GM23338 (cell line): ENCODE results near the gene USP49. TPM values are rescaled to one million over a fixed set of nuclear protein-coding genes. Genes with fewer than 3 reads are reported as not detected.

ENCODE experiments used
- ATAC-seq: fragments of 200-7000 bp; cut with Tn5 transposase; 3 replicates; pipeline ENCODE4 v1.9.1; 2020
- DNase-seq: peaks from one replicate; pipeline ENCODE4 v3.0.0-alpha.2; 2015; ENCODE audit warnings: low spot score
- H2AFZ ChIP-seq: fragments of 200-600 bp; sonication (generic); 2 replicates; pipeline ENCODE4 v1.8.0; 2016; ENCODE audit warnings: antibody characterized with exemption, mild to moderate bottlenecking, moderate library complexity
- H3F3A ChIP-seq: fragments of 200-600 bp; sonication (generic); replicated peaks from 2 replicates; pipeline ENCODE4 v1.8.0; 2017; ENCODE audit warnings: antibody characterized with exemption, mixed run types, low read depth
- H3K27ac ChIP-seq: fragments of 200-600 bp; sonication (generic); 2 replicates; pipeline ENCODE4 v1.6.1; 2016; ENCODE audit warnings: low read depth
- H3K27me3 ChIP-seq: fragments of 200-600 bp; sonication (generic); 2 replicates; pipeline ENCODE4 v1.8.0; 2016; ENCODE audit warnings: mild to moderate bottlenecking, mixed run types, moderate library complexity; ENCODE audit not compliant: insufficient read depth
- H3K36me3 ChIP-seq: fragments of 200-600 bp; sonication (generic); 2 replicates; pipeline ENCODE4 v1.8.0; 2016; ENCODE audit warnings: mild to moderate bottlenecking; ENCODE audit not compliant: insufficient read depth
- H3K4me1 ChIP-seq: fragments of 200-600 bp; sonication (generic); 2 replicates; pipeline ENCODE4 v1.8.0; 2016; ENCODE audit warnings: mild to moderate bottlenecking, moderate library complexity; ENCODE audit not compliant: insufficient read depth
- H3K4me2 ChIP-seq: fragments of 200-600 bp; sonication (generic); 2 replicates; pipeline ENCODE4 v1.7.1; 2017; ENCODE audit warnings: mixed run types
- H3K4me3 ChIP-seq: fragments of 200-600 bp; sonication (generic); 2 replicates; pipeline ENCODE4 v1.6.1; 2016; ENCODE audit warnings: mixed run types
- H3K79me2 ChIP-seq: fragments of 200-600 bp; sonication (generic); replicated peaks from 2 replicates; pipeline ENCODE4 v1.8.0; 2017; ENCODE audit warnings: mild to moderate bottlenecking; ENCODE audit not compliant: insufficient read depth
- H3K9me2 ChIP-seq: fragments of 200-600 bp; sonication (generic); 2 replicates; pipeline ENCODE4 v1.8.0; 2017; ENCODE audit not compliant: insufficient read depth
- H4K20me1 ChIP-seq: fragments of 200-600 bp; sonication (generic); replicated peaks from 2 replicates; pipeline ENCODE4 v1.8.0; 2017; ENCODE audit warnings: mild to moderate bottlenecking; ENCODE audit not compliant: insufficient read depth
- H3K27ac Mint-ChIP-seq: 2 replicates; pipeline ENCODE4 v1.8.0; 2020; ENCODE audit warnings: inconsistent platforms, mild to moderate bottlenecking, moderate library complexity, mixed read lengths
- H3K27me3 Mint-ChIP-seq: 3 replicates; pipeline ENCODE4 v1.8.0; 2022; ENCODE audit warnings: low read depth, mild to moderate bottlenecking, moderate library complexity, mixed read lengths, inconsistent platforms; ENCODE audit not compliant: insufficient read depth, poor library complexity
- H3K36me3 Mint-ChIP-seq: 3 replicates; pipeline ENCODE4 v1.8.0; 2021; ENCODE audit warnings: low read depth, mild to moderate bottlenecking, inconsistent platforms, moderate library complexity, mixed read lengths
- H3K4me1 Mint-ChIP-seq: 3 replicates; pipeline ENCODE4 v1.8.0; 2020; ENCODE audit warnings: mild to moderate bottlenecking, inconsistent platforms, mixed read lengths
- H3K4me3 Mint-ChIP-seq: 3 replicates; pipeline ENCODE4 v1.8.0; 2021; ENCODE audit warnings: moderate library complexity, mild to moderate bottlenecking, inconsistent platforms, mixed read lengths
- H3K9me3 Mint-ChIP-seq: 3 replicates; pipeline ENCODE4 v1.8.0; 2020; ENCODE audit warnings: moderate library complexity, mild to moderate bottlenecking, inconsistent platforms, mixed read lengths
- CREB1 ChIP-seq: fragments of 250-450 bp; sonication (Bioruptor Pico); IDR thresholded peaks from 2 replicates; pipeline ENCODE4 v1.5.0; 2020; ENCODE audit warnings: low read depth, mild to moderate bottlenecking, moderate library complexity
- EZH2 ChIP-seq: fragments of 200-600 bp; sonication (generic); IDR thresholded peaks from one replicate; pipeline ENCODE4 v1.8.0; 2017; ENCODE audit warnings: antibody characterized with exemption, mild to moderate bottlenecking, low read depth; ENCODE audit not compliant: unreplicated experiment
- EZH2phosphoT487 ChIP-seq: fragments of 200-600 bp; sonication (generic); IDR thresholded peaks from one replicate; pipeline ENCODE4 v1.8.1; 2018; ENCODE audit warnings: antibody characterized with exemption; ENCODE audit not compliant: unreplicated experiment
- JUNB ChIP-seq: IDR thresholded peaks from one replicate; pipeline ENCODE4 v1.6.1; 2016; ENCODE audit warnings: antibody characterized with exemption; ENCODE audit not compliant: unreplicated experiment
- POLR2AphosphoS5 ChIP-seq: IDR thresholded peaks from 2 replicates; pipeline ENCODE4 v1.6.1; 2016; ENCODE audit warnings: antibody characterized with exemption, low read depth
- STAT1 ChIP-seq: IDR thresholded peaks from one replicate; pipeline ENCODE4 v1.6.1; 2016; ENCODE audit warnings: antibody characterized with exemption; ENCODE audit not compliant: unreplicated experiment
- ZNF114 ChIP-seq: fragments of 250-450 bp; sonication (Bioruptor Pico); IDR thresholded peaks from 2 replicates; pipeline ENCODE4 v1.5.0; 2020; ENCODE audit warnings: mild to moderate bottlenecking, moderate library complexity
- ZNF331 ChIP-seq: fragments of 250-450 bp; sonication (Bioruptor Pico); IDR thresholded peaks from 2 replicates; pipeline ENCODE4 v1.5.0; 2020; ENCODE audit warnings: low read depth, mild to moderate bottlenecking, moderate library complexity
- polyA plus RNA-seq: library from polyadenylated mRNA; unstranded; fragments of >200 nt; fragmentation: Nextera tagmentation; extraction: Ambion mirVana; gene quantifications from 2 replicates; pipeline ENCODE4 v1.2.1, GENCODE V29; 2016
- total RNA-seq: library from RNA; depleted of rRNA; stranded (reverse); fragments of >200 nt; shearing (Covaris generic); gene quantifications from 2 replicates; pipeline ENCODE4 v1.2.3, GENCODE V29; 2014
- TF ChIP-seq, protein P1 (sequence below): fragments of 250-450 bp; sonication (Bioruptor Pico); IDR thresholded peaks from 2 replicates; pipeline ENCODE4 v1.5.0; 2020; ENCODE audit warnings: mild to moderate bottlenecking, moderate library complexity
- TF ChIP-seq, protein P2 (sequence below): IDR thresholded peaks from one replicate; pipeline ENCODE4 v1.6.1; 2018; ENCODE audit warnings: antibody characterized with exemption; ENCODE audit not compliant: unreplicated experiment

USP49 gene
- total and polyA plus RNA-seq, 2 experiments from 2014 or later = 5.9 to 21.5 TPM

- TF ChIP-seq EZH2 (no peak), EZH2phosphoT487 (no peak), JUNB (no peak), ZNF331 (CRISPR knock-in tag) (no peak), POLR2AphosphoS5 (no peak), CREB1 (CRISPR knock-in tag) (no peak), STAT1 (no peak), ZNF114 (CRISPR knock-in tag) (no peak)
- TF ChIP-seq, protein P1, sequence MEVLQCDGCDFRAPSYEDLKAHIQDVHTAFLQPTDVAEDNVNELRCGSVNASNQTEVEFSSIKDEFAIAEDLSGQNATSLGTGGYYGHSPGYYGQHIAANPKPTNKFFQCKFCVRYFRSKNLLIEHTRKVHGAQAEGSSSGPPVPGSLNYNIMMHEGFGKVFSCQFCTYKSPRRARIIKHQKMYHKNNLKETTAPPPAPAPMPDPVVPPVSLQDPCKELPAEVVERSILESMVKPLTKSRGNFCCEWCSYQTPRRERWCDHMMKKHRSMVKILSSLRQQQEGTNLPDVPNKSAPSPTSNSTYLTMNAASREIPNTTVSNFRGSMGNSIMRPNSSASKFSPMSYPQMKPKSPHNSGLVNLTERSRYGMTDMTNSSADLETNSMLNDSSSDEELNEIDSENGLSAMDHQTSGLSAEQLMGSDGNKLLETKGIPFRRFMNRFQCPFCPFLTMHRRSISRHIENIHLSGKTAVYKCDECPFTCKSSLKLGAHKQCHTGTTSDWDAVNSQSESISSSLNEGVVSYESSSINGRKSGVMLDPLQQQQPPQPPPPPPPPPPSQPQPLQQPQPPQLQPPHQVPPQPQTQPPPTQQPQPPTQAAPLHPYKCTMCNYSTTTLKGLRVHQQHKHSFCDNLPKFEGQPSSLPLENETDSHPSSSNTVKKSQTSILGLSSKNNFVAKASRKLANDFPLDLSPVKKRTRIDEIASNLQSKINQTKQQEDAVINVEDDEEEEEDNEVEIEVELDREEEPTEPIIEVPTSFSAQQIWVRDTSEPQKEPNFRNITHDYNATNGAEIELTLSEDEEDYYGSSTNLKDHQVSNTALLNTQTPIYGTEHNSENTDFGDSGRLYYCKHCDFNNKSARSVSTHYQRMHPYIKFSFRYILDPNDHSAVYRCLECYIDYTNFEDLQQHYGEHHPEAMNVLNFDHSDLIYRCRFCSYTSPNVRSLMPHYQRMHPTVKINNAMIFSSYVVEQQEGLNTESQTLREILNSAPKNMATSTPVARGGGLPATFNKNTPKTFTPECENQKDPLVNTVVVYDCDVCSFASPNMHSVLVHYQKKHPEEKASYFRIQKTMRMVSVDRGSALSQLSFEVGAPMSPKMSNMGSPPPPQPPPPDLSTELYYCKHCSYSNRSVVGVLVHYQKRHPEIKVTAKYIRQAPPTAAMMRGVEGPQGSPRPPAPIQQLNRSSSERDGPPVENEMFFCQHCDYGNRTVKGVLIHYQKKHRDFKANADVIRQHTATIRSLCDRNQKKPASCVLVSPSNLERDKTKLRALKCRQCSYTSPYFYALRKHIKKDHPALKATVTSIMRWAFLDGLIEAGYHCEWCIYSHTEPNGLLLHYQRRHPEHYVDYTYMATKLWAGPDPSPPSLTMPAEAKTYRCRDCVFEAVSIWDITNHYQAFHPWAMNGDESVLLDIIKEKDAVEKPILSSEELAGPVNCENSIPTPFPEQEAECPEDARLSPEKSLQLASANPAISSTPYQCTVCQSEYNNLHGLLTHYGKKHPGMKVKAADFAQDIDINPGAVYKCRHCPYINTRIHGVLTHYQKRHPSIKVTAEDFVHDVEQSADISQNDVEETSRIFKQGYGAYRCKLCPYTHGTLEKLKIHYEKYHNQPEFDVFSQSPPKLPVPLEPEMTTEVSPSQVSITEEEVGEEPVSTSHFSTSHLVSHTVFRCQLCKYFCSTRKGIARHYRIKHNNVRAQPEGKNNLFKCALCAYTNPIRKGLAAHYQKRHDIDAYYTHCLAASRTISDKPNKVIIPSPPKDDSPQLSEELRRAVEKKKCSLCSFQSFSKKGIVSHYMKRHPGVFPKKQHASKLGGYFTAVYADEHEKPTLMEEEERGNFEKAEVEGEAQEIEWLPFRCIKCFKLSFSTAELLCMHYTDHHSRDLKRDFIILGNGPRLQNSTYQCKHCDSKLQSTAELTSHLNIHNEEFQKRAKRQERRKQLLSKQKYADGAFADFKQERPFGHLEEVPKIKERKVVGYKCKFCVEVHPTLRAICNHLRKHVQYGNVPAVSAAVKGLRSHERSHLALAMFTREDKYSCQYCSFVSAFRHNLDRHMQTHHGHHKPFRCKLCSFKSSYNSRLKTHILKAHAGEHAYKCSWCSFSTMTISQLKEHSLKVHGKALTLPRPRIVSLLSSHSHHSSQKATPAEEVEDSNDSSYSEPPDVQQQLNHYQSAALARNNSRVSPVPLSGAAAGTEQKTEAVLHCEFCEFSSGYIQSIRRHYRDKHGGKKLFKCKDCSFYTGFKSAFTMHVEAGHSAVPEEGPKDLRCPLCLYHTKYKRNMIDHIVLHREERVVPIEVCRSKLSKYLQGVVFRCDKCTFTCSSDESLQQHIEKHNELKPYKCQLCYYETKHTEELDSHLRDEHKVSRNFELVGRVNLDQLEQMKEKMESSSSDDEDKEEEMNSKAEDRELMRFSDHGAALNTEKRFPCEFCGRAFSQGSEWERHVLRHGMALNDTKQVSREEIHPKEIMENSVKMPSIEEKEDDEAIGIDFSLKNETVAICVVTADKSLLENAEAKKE (CRISPR knock-in tag) = no peak
- TF ChIP-seq, protein P2, sequence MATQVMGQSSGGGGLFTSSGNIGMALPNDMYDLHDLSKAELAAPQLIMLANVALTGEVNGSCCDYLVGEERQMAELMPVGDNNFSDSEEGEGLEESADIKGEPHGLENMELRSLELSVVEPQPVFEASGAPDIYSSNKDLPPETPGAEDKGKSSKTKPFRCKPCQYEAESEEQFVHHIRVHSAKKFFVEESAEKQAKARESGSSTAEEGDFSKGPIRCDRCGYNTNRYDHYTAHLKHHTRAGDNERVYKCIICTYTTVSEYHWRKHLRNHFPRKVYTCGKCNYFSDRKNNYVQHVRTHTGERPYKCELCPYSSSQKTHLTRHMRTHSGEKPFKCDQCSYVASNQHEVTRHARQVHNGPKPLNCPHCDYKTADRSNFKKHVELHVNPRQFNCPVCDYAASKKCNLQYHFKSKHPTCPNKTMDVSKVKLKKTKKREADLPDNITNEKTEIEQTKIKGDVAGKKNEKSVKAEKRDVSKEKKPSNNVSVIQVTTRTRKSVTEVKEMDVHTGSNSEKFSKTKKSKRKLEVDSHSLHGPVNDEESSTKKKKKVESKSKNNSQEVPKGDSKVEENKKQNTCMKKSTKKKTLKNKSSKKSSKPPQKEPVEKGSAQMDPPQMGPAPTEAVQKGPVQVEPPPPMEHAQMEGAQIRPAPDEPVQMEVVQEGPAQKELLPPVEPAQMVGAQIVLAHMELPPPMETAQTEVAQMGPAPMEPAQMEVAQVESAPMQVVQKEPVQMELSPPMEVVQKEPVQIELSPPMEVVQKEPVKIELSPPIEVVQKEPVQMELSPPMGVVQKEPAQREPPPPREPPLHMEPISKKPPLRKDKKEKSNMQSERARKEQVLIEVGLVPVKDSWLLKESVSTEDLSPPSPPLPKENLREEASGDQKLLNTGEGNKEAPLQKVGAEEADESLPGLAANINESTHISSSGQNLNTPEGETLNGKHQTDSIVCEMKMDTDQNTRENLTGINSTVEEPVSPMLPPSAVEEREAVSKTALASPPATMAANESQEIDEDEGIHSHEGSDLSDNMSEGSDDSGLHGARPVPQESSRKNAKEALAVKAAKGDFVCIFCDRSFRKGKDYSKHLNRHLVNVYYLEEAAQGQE = no peak
- DNase-seq = no peak
- H3K4me1 ChIP-seq = no peaks in the 10 kb centered on the region
These were observed 73.9 kb downstream of the USP49 start for GRCh38 chr6:41821266-41821665.

More at GRCh38 chr6:41821266-41821665, 73.9 kb downstream of the USP49 start:
- Mint-ChIP-seq H3K36me3 (no peaks in the 10 kb centered on the region), H3K27me3 (peaks cover 3% of the 10 kb centered on the region), H3K27ac (no peak overlapping the region), H3K4me1 (no peaks in the 10 kb centered on the region; the same call in 2 of the 3 replicates), H3K4me3 (no peak overlapping the region), H3K9me3 (no peaks in the 10 kb centered on the region)
- H3K4me3 ChIP-seq = no peak overlapping the region
- no peaks in the 10 kb centered on the region for H3K9me2 ChIP-seq
- no peaks in the 10 kb centered on the region for H3F3A ChIP-seq
- no peak for ATAC-seq
- no peaks in the 10 kb centered on the region for H3K27me3 ChIP-seq
- no peak overlapping the region for H3K27ac ChIP-seq
- no peaks in the 10 kb centered on the region for H3K36me3 ChIP-seq
- H3K79me2 ChIP-seq = no peaks in the 10 kb centered on the region
- H3K4me2 ChIP-seq = no peak overlapping the region
- H2AFZ ChIP-seq = no peak overlapping the region
- no peaks in the 10 kb centered on the region; the same call in 1 of the 2 replicates for H4K20me1 ChIP-seq
